T-helper 17 cell (primary cell): ENCODE measurements around the gene TAAR6. TPM values are rescaled to one million over a fixed set of nuclear protein-coding genes. Genes with fewer than 3 reads are reported as not detected.
"Not testable (repeated sequence)": the region's sequence is repeated elsewhere in the genome, so short reads cannot be mapped to it uniquely, and the experiment has no call there.

Source experiments
- ATAC-seq: fragments of 150-1000 bp; cut with Tn5 transposase; 2 replicates; pipeline ENCODE4 v1.10.0; 2021; ENCODE audit warnings: mild to moderate bottlenecking, moderate library complexity
- DNase-seq, 3 donors: peaks; one replicate each; pipeline versions ENCODE4 v3.0.0 to v3.0.0-alpha.2; 2020 to 2021
- H3K9me3 ChIP-seq: one replicate; pipeline ENCODE4 v1.7.0; 2013; ENCODE audit warnings: low read length, mild to moderate bottlenecking; ENCODE audit not compliant: control insufficient read depth, poor library complexity, severe bottlenecking
- H3K27ac Mint-ChIP-seq: one replicate; pipeline ENCODE4 v1.8.0; 2022; ENCODE audit warnings: mild to moderate bottlenecking, moderate library complexity, mixed read lengths
- H3K27me3 Mint-ChIP-seq: one replicate; pipeline ENCODE4 v1.8.0; 2022; ENCODE audit warnings: mixed read lengths
- H3K36me3 Mint-ChIP-seq: one replicate; pipeline ENCODE4 v1.8.0; 2022; ENCODE audit warnings: low read depth, mixed read lengths
- H3K4me1 Mint-ChIP-seq: one replicate; pipeline ENCODE4 v1.8.0; 2022; ENCODE audit warnings: mild to moderate bottlenecking, mixed read lengths
- H3K4me3 Mint-ChIP-seq: one replicate; pipeline ENCODE4 v1.8.0; 2022; ENCODE audit warnings: mild to moderate bottlenecking, moderate library complexity, mixed read lengths
- total RNA-seq, 4 donors: library from RNA in 2 of 4; stranded (reverse) in 2 of 4; gene quantifications; one replicate each; pipeline ENCODE4 v1.2.3 and lab custom pipeline; 2022 to 2026

The TAAR6 gene, protein sequence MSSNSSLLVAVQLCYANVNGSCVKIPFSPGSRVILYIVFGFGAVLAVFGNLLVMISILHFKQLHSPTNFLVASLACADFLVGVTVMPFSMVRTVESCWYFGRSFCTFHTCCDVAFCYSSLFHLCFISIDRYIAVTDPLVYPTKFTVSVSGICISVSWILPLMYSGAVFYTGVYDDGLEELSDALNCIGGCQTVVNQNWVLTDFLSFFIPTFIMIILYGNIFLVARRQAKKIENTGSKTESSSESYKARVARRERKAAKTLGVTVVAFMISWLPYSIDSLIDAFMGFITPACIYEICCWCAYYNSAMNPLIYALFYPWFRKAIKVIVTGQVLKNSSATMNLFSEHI
- total RNA-seq (not detected), total RNA-seq (lab: John Stamatoyannopoulos, UW) (0 reads per million in 2 donors)

DNA sequence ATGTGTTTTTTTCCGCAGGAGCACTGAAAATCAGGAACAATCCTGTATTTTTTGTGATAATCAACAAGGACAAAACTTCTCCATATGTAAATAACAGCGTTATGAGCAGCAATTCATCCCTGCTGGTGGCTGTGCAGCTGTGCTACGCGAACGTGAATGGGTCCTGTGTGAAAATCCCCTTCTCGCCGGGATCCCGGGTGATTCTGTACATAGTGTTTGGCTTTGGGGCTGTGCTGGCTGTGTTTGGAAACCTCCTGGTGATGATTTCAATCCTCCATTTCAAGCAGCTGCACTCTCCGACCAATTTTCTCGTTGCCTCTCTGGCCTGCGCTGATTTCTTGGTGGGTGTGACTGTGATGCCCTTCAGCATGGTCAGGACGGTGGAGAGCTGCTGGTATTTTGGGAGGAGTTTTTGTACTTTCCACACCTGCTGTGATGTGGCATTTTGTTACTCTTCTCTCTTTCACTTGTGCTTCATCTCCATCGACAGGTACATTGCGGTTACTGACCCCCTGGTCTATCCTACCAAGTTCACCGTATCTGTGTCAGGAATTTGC lies at the start of gene TAAR6:
TAAR6 (plus strand) TSS at position 102 of the 557 bp plus-strand sequence; CDS start at position 102, 0 bp downstream.
- peaks cover 4% of the 10 kb centered on the region for H3K36me3 Mint-ChIP-seq
- no peaks in the 10 kb centered on the region for H3K4me1 Mint-ChIP-seq
- H3K9me3 ChIP-seq, result no peaks in the 10 kb centered on the region
- H3K27ac Mint-ChIP-seq, result no peak within 1 kb of the TSS
- H3K4me3 Mint-ChIP-seq, result no peak within 1 kb of the TSS
- DNase-seq (no peak), ATAC-seq (no peak)
- peaks cover 45% of the 10 kb centered on the region for H3K27me3 Mint-ChIP-seq

DNA sequence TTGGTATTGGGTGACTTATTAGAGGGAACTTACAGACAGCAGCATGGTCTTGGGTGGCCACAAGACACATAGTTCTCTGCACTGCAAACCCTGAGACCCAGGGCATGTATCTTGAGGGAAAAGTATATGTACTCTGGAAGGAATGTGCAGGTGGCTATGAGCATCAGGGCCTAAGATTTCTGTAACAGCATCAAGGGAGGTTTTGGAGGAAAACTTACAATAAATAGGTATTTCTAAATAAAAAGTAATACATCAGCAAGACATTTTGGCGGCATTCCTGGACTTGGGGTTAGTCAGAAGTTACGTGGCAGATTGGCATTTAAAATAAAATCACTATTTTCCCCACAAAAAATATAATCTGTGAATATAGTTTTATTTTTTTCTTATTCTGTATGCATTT lies 49.2 kb upstream of the TAAR6 start:
- ATAC-seq (no peak), DNase-seq (no peak)
- Mint-ChIP-seq H3K27ac (no peak overlapping the region), H3K4me1 (no peaks in the 10 kb centered on the region), H3K27me3 (peaks cover 41% of the 10 kb centered on the region), H3K36me3 (no peaks in the 10 kb centered on the region), H3K4me3 (no peak overlapping the region)
- H3K9me3 ChIP-seq, result no peaks in the 10 kb centered on the region

DNA sequence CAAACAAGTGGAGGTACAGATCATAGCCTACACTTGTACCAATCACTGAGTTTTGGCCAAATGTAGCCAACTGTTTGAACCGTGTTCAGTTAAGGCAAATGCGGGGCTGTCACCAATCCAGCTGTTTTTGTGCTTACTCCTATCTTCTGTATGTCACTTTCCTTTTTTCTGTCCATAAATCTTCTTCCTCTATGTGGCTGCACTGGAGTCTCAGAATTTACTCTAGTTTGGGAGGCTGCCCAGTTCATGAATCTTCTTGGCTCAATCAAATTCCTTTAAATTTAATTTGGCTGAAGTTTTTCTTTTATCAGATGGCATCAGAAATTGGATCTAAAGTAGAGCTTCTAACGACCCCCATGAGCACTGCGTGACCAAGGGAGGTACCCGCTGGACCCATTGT lies 45.5 kb upstream of the TAAR6 start:
- ATAC-seq (no peak), DNase-seq (no peak)
- no peaks in the 10 kb centered on the region for H3K9me3 ChIP-seq
- Mint-ChIP-seq H3K27me3 (peaks cover 58% of the 10 kb centered on the region), H3K36me3 (no peaks in the 10 kb centered on the region), H3K27ac (no peak overlapping the region), H3K4me1 (no peaks in the 10 kb centered on the region), H3K4me3 (no peak overlapping the region)

DNA sequence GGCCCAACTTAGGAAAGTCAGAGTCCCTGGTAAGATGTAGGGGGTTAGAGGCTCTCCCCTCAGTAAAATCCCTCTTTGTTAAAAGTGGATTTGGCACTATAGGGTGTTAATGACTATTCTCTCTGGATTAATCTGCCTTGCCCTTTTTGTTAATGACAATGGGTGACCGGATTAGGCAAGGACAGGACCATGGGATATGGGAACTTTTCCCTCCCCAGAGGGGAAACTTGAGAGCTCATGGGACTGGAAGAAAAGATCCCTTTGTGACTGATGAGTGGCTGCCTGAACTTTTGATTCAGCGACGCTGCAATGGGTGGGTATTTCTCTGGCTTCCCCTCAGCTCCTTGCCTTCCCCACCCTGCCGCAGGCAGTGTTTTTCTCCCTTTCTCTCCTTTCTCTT lies 44.3 kb upstream of the TAAR6 start:
- Mint-ChIP-seq H3K36me3 (no peaks in the 10 kb centered on the region), H3K4me1 (no peaks in the 10 kb centered on the region), H3K27ac (no peak overlapping the region), H3K4me3 (no peak overlapping the region), H3K27me3 (peaks cover 49% of the 10 kb centered on the region)
- DNase-seq, result no peak
- H3K9me3 ChIP-seq, result no peaks in the 10 kb centered on the region
- no peak for ATAC-seq

DNA sequence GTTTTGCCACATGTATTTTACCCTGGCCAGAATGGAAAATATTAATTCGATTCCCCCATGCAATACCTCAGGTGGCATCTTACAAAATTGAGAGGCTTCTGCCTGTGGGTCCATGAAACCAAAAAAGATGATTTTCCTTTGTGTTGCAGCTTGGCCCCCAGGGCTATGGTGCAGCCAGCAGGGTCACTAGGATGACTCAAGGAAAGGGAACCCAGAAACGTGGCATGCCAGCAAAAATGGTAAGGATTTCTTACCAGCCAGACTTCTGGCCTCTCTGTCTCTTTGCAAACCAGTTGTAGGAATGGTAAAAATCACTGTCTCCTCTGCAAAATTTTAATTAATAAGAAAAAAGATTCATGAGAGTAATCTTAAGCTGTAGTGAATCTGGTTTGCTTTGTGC lies 43.7 kb upstream of the TAAR6 start:
- DNase-seq (no peak), ATAC-seq (no peak)
- no peaks in the 10 kb centered on the region for H3K9me3 ChIP-seq
- H3K4me3 Mint-ChIP-seq, result no peak overlapping the region
- no peaks in the 10 kb centered on the region for H3K36me3 Mint-ChIP-seq
- no peaks in the 10 kb centered on the region for H3K4me1 Mint-ChIP-seq
- peaks cover 48% of the 10 kb centered on the region for H3K27me3 Mint-ChIP-seq
- H3K27ac Mint-ChIP-seq, result no peak overlapping the region

DNA sequence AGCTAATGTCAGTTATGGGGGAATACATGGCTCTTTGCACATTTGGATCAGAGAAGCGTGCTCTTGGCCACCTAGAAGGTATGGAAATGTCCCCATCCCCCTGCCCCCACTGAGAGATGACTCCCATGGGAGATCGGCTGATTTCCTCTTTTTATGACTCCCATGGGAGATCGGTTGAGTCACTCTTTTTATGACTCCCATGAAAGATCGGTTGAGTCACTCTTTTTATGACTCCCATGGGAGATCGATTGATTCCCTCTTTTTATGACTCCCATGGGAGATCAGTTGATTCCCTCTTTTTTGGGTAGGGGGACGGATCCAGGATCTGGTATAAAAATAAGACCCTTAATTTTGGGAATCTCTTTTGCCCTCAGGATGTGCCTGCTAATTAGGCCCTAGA lies 42.3 kb upstream of the TAAR6 start:
- no peaks in the 10 kb centered on the region for H3K9me3 ChIP-seq
- Mint-ChIP-seq H3K27me3 (peaks cover 47% of the 10 kb centered on the region), H3K4me1 (no peaks in the 10 kb centered on the region), H3K27ac (no peak overlapping the region), H3K36me3 (no peaks in the 10 kb centered on the region), H3K4me3 (no peak overlapping the region)
- ATAC-seq (no peak), DNase-seq (no peak)

DNA sequence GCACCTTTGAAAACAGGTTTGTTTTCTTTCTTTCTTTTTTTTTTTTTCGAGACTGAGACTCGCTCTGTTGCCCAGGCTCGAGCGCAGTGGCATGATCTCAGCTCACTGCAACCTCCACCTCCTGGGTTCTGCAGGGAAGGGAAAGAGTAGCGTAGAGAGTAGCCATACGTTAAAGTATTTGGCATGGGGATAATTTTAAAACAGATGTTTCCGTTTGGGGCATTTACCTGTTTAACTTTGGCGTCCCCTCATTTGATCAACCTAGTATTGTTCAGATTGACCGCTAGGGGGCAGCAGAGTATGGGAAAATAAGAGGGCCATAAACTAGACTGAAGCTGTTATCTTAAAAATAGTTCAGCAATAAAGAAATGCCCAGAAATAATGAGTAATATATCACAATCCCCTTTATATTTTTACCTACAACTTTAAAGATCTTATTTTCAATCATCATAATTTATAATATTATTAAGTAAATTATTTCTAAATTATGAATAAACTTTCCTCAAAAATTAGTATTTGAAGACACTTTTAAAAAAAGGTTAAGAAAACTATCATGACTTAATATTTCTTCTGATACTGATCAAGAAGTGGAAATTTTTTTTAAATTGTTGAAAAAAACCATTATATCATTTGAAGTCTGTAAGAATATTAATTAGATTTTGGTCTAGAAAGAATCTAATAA lies 39.7 kb upstream of the TAAR6 start:
- H3K27ac Mint-ChIP-seq, result no peak overlapping the region
- H3K36me3 Mint-ChIP-seq, result peaks cover 2% of the 10 kb centered on the region
- H3K4me1 Mint-ChIP-seq, result no peaks in the 10 kb centered on the region

DNA sequence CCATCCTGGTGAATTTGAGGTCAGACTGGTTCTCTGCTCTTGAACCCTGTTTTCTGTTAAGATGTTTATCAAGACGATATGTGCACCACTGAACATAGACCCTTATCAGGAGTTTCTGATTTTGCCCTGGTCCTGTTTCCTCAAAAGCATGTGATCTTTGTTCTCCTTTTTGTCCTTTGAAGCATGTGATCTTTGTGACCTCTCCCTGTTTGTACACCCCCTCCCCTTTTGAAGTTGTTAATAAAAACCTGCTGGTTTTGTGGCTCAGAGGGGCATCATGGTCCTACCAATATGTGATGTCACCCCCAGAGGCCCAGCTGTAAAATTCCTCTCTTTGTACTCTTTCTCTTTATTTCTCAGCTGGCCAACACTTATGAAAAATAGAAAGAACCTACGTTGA lies 35.6 kb upstream of the TAAR6 start:
- H3K36me3 Mint-ChIP-seq, H3K27ac Mint-ChIP-seq, DNase-seq, H3K4me1 Mint-ChIP-seq, H3K4me3 Mint-ChIP-seq, ATAC-seq, H3K9me3 ChIP-seq: not testable (repeated sequence)
- peaks cover 35% of the 10 kb centered on the region for H3K27me3 Mint-ChIP-seq

More for the DNA sequence above, 39.7 kb upstream of the TAAR6 start:
- H3K9me3 ChIP-seq, result no peaks in the 10 kb centered on the region
- DNase-seq (peak; percentile 37 to 50 (median 41)), ATAC-seq (peak; percentile 85)
- H3K4me3 Mint-ChIP-seq, result no peak overlapping the region
- H3K27me3 Mint-ChIP-seq, result peaks cover 32% of the 10 kb centered on the region

DNA sequence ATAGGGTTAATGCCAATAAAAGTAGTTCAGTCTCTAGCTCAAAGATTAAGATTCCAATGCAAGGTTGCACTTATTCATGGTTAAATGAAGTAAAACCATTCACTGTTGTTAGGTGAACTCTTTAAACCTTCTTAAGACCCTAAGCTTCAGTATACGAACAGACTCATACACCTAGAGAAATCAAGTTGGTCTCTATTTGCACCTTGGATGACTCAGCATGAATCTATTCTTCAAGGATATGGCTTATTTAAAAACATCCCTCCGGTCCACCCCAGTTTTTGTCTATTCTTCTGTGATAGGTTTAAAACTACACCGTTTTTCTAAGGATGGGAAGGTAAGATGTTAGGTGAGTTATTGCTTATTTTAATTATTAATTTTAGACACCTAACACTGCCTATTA lies 33.0 kb upstream of the TAAR6 start:
- DNase-seq (no peak), ATAC-seq (no peak)
- Mint-ChIP-seq H3K4me1 (peaks cover 3% of the 10 kb centered on the region), H3K4me3 (no peak overlapping the region), H3K36me3 (peaks cover 2% of the 10 kb centered on the region), H3K27ac (no peak overlapping the region), H3K27me3 (peaks cover 51% of the 10 kb centered on the region)
- H3K9me3 ChIP-seq, result no peaks in the 10 kb centered on the region

DNA sequence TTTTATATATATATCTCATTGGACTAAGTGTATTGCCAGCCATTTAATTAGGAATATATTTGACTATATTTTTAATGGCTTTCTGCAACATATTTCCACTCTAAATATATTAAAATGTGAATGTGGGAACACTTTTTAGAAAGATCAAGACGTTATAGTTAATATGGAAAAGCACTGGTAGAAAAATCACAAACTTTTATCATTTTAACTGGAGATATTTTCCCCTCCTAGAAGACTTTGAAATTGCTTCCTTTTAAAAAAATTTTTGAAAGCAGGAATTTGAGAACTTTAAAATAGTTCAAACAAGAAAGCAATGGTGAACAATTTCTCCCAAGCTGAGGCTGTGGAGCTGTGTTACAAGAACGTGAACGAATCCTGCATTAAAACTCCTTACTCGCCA lies 32.1 kb upstream of the TAAR6 start, which contains the start of gene TAAR9:
TAAR9 (plus strand) TSS at position 301 of the 400 bp plus-strand sequence; CDS start at position 314, 13 bp downstream.
- no peak within 1 kb of the TSS for H3K27ac Mint-ChIP-seq
- peaks cover 2% of the 10 kb centered on the region for H3K36me3 Mint-ChIP-seq
- peaks cover 3% of the 10 kb centered on the region for H3K4me1 Mint-ChIP-seq

DNA sequence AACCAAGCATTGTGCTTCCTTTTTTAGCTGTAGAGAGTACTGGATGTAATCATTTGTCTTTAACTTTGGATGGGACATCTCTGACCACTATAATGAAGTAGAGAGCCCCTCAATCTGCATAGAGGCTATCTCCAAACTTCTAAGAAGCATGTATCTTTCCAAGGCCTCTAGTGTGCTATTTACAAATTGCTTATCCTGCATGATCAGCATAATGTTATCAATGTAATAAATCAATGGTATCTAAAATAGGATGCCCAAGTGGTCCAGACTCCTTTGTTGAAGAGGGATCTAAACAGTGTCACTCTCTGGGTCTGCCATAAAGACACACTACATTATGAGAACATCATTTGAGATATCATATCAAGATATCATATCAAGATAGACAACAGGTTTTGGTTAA lies 25.3 kb upstream of the TAAR6 start:
- H3K4me3 Mint-ChIP-seq, result no peak overlapping the region
- no peak for ATAC-seq
- peaks cover 3% of the 10 kb centered on the region for H3K4me1 Mint-ChIP-seq
- no peak overlapping the region for H3K27ac Mint-ChIP-seq
- no peak for DNase-seq
- H3K27me3 Mint-ChIP-seq, result peaks cover 44% of the 10 kb centered on the region
- no peaks in the 10 kb centered on the region for H3K36me3 Mint-ChIP-seq
- H3K9me3 ChIP-seq, result no peaks in the 10 kb centered on the region

More for the DNA sequence above, 32.1 kb upstream of the TAAR6 start, which contains the start of gene TAAR9:
- ATAC-seq, result no peak
- H3K9me3 ChIP-seq, result no peaks in the 10 kb centered on the region
- H3K27me3 Mint-ChIP-seq, result peaks cover 51% of the 10 kb centered on the region
- DNase-seq, result no peak
- H3K4me3 Mint-ChIP-seq, result no peak within 1 kb of the TSS

DNA sequence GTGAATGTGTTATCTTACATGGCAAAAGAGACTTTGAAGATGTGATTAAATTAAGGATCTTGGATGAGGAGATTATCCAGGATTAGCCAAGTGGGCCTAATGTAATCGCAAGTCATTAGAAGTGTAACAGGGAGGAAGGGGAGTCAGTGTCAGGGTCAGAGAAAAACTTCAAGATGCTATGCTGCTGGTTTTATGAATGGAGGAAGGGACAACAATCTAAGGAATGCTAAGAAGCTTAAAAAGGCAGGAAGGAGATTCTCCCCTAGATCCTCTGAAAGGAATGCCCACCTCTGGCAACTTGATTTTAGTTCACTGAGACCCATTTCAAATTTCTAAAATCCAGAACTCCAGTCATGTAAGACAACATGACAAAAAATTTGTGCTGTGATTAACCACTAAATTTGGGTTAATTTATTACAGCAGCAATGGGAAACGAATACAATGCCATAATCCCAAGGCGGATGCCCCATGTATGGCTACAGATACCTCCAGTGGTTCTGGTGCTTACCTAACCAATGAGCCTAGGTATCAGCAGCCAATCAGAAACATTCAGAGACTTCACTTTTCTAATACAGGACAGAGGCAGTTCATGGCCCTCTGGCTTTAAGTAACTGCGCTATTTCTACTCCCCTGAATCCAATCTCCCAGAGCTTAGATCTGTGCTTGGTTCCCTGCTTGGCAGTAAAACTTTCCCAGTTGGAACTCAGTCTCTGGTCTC lies 21.2 kb upstream of the TAAR6 start:
- no peak for ATAC-seq
- H3K9me3 ChIP-seq, result no peaks in the 10 kb centered on the region
- Mint-ChIP-seq H3K4me3 (no peak overlapping the region), H3K27ac (no peak overlapping the region), H3K4me1 (peaks cover 3% of the 10 kb centered on the region), H3K27me3 (peaks cover 36% of the 10 kb centered on the region), H3K36me3 (no peaks in the 10 kb centered on the region)
- no peak for DNase-seq

DNA sequence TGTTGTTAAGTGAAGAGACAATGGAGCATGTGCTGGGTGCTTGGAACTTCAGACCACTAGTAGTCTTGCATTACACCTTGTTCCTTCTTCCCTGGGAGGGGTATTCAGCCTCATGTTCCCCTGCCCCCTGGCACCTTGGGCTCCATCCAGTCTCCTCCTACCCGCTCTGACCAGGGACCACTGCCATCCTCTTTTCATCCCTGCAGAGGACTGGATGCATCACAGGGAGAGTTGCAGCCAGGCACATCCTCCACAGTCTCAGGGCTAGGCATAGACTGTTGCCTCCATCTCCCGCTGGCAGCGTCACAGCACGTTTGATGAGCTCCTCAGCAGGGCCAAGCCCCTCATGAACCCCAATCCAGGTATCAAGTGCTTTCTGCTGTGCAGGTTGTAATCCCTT lies 18.9 kb upstream of the TAAR6 start:
- H3K36me3 Mint-ChIP-seq, result no peaks in the 10 kb centered on the region
- H3K4me3 Mint-ChIP-seq, result no peak overlapping the region
- no peaks in the 10 kb centered on the region for H3K9me3 ChIP-seq
- ATAC-seq, result no peak
- H3K4me1 Mint-ChIP-seq, result peaks cover 3% of the 10 kb centered on the region
- H3K27ac Mint-ChIP-seq, result no peak overlapping the region
- H3K27me3 Mint-ChIP-seq, result peaks cover 32% of the 10 kb centered on the region
- no peak for DNase-seq
